Thymus (tissue), 11 donors: ENCODE results near the gene FGF2. TPM values are rescaled to one million over a fixed set of nuclear protein-coding genes. Genes with fewer than 3 reads are reported as not detected.
"Not testable (repeated sequence)": the region's sequence is repeated elsewhere in the genome, so short reads cannot be mapped to it uniquely, and the experiment has no call there.

Experiments used
- DNase-seq, 9 donors: peaks; one replicate each; pipeline ENCODE4 v3.0.0-alpha.2; 2013; ENCODE audit warnings: low spot score in 9 of 9, low read depth in 6 of 9, missing footprints in 1 of 9
- H3K27ac ChIP-seq, 2 donors: one replicate each; pipeline ENCODE4 v1.5.1; 2013; ENCODE audit warnings: control low read depth in 1 of 2, low read depth in 1 of 2, low read length in 1 of 2, mild to moderate bottlenecking in 1 of 2, moderate library complexity in 1 of 2
- H3K27me3 ChIP-seq, 2 donors: one replicate each; pipeline ENCODE4 v1.5.1; 2013; ENCODE audit warnings: low read length in 1 of 2; ENCODE audit not compliant: control insufficient read depth in 2 of 2, insufficient read depth in 1 of 2
- H3K36me3 ChIP-seq, 2 donors: one replicate each; pipeline ENCODE4 v1.5.1; 2013; ENCODE audit warnings: low read length in 1 of 2, mild to moderate bottlenecking in 1 of 2, moderate library complexity in 1 of 2; ENCODE audit not compliant: control insufficient read depth in 2 of 2, insufficient read depth in 2 of 2
- H3K4me1 ChIP-seq, 2 donors: one replicate each; pipeline ENCODE4 v1.5.1; 2013; ENCODE audit warnings: low read length in 2 of 2; ENCODE audit not compliant: control insufficient read depth in 2 of 2, insufficient read depth in 2 of 2
- H3K4me3 ChIP-seq, 2 donors: one replicate each; pipeline ENCODE4 v1.5.1; 2013; ENCODE audit warnings: low read length in 2 of 2, control low read depth in 1 of 2, mild to moderate bottlenecking in 1 of 2
- H3K9me3 ChIP-seq, 2 donors: one replicate each; pipeline ENCODE4 v1.5.1; 2013; ENCODE audit warnings: low read length in 1 of 2, mild to moderate bottlenecking in 1 of 2; ENCODE audit not compliant: control insufficient read depth in 2 of 2, insufficient read depth in 1 of 2
- WGBS: extraction: QIAGEN DNeasy Blood & Tissue Kit; methylation state at CpG from one replicate; pipeline ENCODE4 v1.1.7; 2013; 5-methylcytosine and 5-hydroxymethylcytosine counted together
- polyA plus RNA-seq: library from polyadenylated mRNA; stranded (reverse); fragments of 200-250 nt; gene quantifications from one replicate; pipeline ENCODE4 v1.2.3, GENCODE V29; 2013
- total RNA-seq: library from RNA; stranded (reverse); fragments of 120-200 nt; gene quantifications from one replicate; pipeline ENCODE4 v1.2.4, GENCODE V29; 2013
- donor health status: healthy.

The FGF2 gene
- total and polyA plus RNA-seq, 2 donors: 2.0 to 3.7 TPM

DNA sequence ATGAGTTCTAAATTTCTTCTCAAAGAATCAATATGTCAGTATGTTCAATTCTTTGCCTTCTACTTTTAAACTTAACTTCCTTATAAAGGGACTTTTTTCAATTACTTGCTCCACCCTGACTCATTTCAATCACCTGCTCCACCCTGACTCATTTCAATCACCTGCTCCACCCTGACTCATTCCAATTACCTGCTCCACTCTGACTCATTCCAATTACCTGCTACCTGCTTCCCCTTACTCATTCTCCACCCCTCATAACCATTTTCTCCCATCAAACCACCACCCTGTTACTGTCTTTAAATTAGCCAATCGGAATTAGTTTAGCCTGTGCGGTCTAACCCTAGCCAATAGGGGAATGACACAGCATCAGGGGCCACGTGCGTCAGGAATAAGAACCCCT is 40.3 kb upstream of the FGF2 start:
- not testable (repeated sequence) for H3K27me3 ChIP-seq, DNase-seq, H3K9me3 ChIP-seq, H3K4me3 ChIP-seq, H3K4me1 ChIP-seq, H3K27ac ChIP-seq, H3K36me3 ChIP-seq
- WGBS: 97% methylated on average over 4 of the region's 4 CpGs

- not testable (repeated sequence) for H3K4me1 ChIP-seq, H3K9me3 ChIP-seq, H3K27me3 ChIP-seq, H3K27ac ChIP-seq, H3K36me3 ChIP-seq, H3K4me3 ChIP-seq, DNase-seq
- 98% methylated on average over 1 of the region's 1 CpG for WGBS
These were observed 39.7 kb upstream of the FGF2 start for GRCh38 chr4:122786920-122787319.

GRCh38 chr4:122787940-122788339 is 38.7 kb upstream of the FGF2 start:
- H3K27me3 ChIP-seq: no peaks in the 10 kb centered on the region
- H3K4me3 ChIP-seq: no peak overlapping the region
- no peak for DNase-seq
- H3K4me1 ChIP-seq: no peaks in the 10 kb centered on the region
- H3K27ac ChIP-seq: no peak overlapping the region
- no peaks in the 10 kb centered on the region for H3K9me3 ChIP-seq
- no peaks in the 10 kb centered on the region for H3K36me3 ChIP-seq
- WGBS: 71% methylated on average over 1 of the region's 1 CpG

GRCh38 chr4:122788935-122789334 is 37.7 kb upstream of the FGF2 start:
- Histone ChIP-seq H3K4me1 (no peaks in the 10 kb centered on the region), H3K27me3 (no peaks in the 10 kb centered on the region), H3K27ac (no peak overlapping the region), H3K4me3 (no peak overlapping the region), H3K36me3 (no peaks in the 10 kb centered on the region), H3K9me3 (no peaks in the 10 kb centered on the region)
- no peak for DNase-seq
- 99% methylated on average over 4 of the region's 4 CpGs for WGBS

- Histone ChIP-seq H3K4me1 (no peaks in the 10 kb centered on the region), H3K36me3 (no peaks in the 10 kb centered on the region), H3K4me3 (no peak overlapping the region), H3K27ac (no peak overlapping the region), H3K27me3 (no peaks in the 10 kb centered on the region), H3K9me3 (no peaks in the 10 kb centered on the region)
- DNase-seq: no peak
These were observed 32.8 kb upstream of the FGF2 start for GRCh38 chr4:122793811-122794210.

- H3K27me3 ChIP-seq: no peaks in the 10 kb centered on the region
- DNase-seq: no peak
- no peak overlapping the region for H3K27ac ChIP-seq
- no peaks in the 10 kb centered on the region for H3K36me3 ChIP-seq
- 94% methylated on average over 4 of the region's 4 CpGs for WGBS
- H3K4me1 ChIP-seq: no peaks in the 10 kb centered on the region
- H3K9me3 ChIP-seq: no peaks in the 10 kb centered on the region
- H3K4me3 ChIP-seq: no peak overlapping the region
These were observed 29.7 kb upstream of the FGF2 start for GRCh38 chr4:122796801-122797404.

- Histone ChIP-seq H3K36me3 (no peaks in the 10 kb centered on the region), H3K9me3 (no peaks in the 10 kb centered on the region), H3K4me3 (no peak overlapping the region), H3K4me1 (no peaks in the 10 kb centered on the region), H3K27ac (peak overlapping the region; percentile 25 to 58), H3K27me3 (no peaks in the 10 kb centered on the region)
- no peak for DNase-seq
- WGBS: 100% methylated on average over 2 of the region's 2 CpGs
These were observed 29.1 kb upstream of the FGF2 start for GRCh38 chr4:122797405-122798094.

DNA sequence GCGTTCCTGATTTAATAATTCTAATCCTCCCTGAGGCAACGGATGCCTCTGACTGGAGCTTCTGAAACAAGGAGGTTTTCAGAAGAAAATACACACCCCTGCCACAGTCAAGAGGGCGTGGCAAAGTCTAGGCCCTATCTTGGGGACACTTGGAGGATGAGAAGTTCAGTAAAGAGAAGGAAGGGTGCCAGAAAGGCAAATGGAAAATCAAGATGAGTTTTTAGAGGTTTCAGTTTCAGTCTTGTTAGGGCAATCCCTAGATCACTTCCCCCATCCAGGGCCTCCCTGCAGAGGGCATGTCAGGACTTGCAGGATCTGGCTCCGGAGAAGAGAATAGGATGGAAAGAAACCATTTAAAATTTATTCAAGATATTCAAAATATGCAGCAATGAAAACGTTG is 28.5 kb upstream of the FGF2 start:
- no peak overlapping the region for H3K4me3 ChIP-seq
- peak overlapping the region in 1 of 2 donors; percentile 58 for H3K27ac ChIP-seq
- no peaks in the 10 kb centered on the region for H3K4me1 ChIP-seq
- no peaks in the 10 kb centered on the region for H3K9me3 ChIP-seq
- H3K36me3 ChIP-seq: no peaks in the 10 kb centered on the region
- 80% methylated on average over 5 of the region's 5 CpGs for WGBS
- no peaks in the 10 kb centered on the region for H3K27me3 ChIP-seq
- peak in 2 of 9 donors; percentile 2 to 23 for DNase-seq

- Histone ChIP-seq H3K27ac (no peak overlapping the region), H3K4me3 (no peak overlapping the region), H3K4me1 (no peaks in the 10 kb centered on the region), H3K36me3 (no peaks in the 10 kb centered on the region), H3K27me3 (no peaks in the 10 kb centered on the region), H3K9me3 (no peaks in the 10 kb centered on the region)
- DNase-seq: no peak
- WGBS: 96% methylated on average over 2 of the region's 2 CpGs
These were observed 27.7 kb upstream of the FGF2 start for GRCh38 chr4:122798917-122799316.
